Fibroblast of lung (primary cell): ENCODE data around the gene ZNF888.
"Not testable (repeated sequence)": the region's sequence is repeated elsewhere in the genome, so short reads cannot be mapped to it uniquely, and the experiment has no call there.

Source experiments
- CTCF ChIP-seq, 2 donors: IDR thresholded peaks in 1 of 2; conservative IDR thresholded peaks in 1 of 2; 1 replicate in 1 of 2; 2 replicates in 1 of 2; pipeline ENCODE4 v1.5.1; 2011 to 2012; ENCODE audit warnings: low read length in 2 of 2, control low read depth in 1 of 2, inconsistent platforms in 1 of 2, low read depth in 1 of 2, mild to moderate bottlenecking in 1 of 2
- EZH2 ChIP-seq: IDR thresholded peaks from 2 replicates; pipeline ENCODE4 v1.5.1; 2012; ENCODE audit warnings: low read length, control low read depth, mild to moderate bottlenecking; ENCODE audit errors: missing control alignments

- TF ChIP-seq CTCF (conservative IDR thresholded peaks at IDR 0.05 in 1 of 2, IDR thresholded peaks at IDR 0.05 in 1 of 2; ENCODE audit: low read depth in 1 of 2, low read length in 2 of 2); EZH2: not testable (repeated sequence)
Measured at GRCh38 chr19:52940905-52941304, 17.7 kb upstream of the ZNF888 start.
